Stimulated activated CD4-positive, alpha-beta T cell treated with anti-CD3 and anti-CD28 coated beads, TNF-alpha, amount 100 ng/mL, for 4 hours (primary cell): ENCODE data around the gene ZNF439.
"Not testable (repeated sequence)": the region's sequence is repeated elsewhere in the genome, so short reads cannot be mapped to it uniquely, and the experiment has no call there.

Experiments used
- DNase-seq, 3 experiments: peaks; one replicate each; pipeline ENCODE4 v3.0.0-alpha.2; 2020; ENCODE audit warnings: low read depth in 3 of 3

The ZNF439 gene

DNA sequence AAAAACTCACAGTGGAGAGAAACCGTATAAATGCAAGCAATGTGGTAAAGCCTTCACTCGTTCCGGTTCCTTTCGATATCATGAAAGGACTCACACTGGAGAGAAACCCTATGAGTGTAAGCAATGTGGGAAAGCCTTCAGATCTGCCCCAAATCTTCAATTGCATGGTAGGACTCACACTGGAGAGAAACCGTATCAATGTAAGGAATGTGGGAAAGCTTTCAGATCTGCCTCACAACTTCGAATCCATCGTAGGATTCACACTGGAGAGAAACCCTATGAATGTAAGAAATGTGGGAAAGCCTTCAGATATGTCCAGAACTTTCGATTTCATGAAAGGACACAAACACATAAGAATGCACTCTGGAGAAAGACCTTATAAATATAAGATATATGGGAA, 19.7 kb downstream of the ZNF439 start:
- no peak for DNase-seq

DNA sequence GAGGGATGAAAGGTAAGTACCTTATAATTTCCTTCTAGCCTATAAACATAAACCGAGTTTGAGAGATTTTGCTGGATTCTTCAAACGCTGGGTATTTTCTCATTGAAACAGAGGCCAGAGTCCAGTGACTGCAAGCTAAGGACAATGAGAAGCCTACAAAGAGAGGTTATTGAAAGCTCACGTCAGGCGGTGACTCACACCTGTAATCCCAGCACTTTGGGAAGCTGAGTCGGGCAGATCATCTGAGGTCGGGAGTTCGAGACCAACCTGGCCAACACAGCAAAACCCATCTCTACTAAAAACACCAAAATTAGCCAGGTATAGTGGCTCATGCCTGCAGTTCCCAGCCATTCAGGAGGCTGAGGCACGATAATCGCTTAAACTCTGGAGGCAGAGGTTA, 24.1 kb downstream of the ZNF439 start:
- DNase-seq, result no peak

DNA sequence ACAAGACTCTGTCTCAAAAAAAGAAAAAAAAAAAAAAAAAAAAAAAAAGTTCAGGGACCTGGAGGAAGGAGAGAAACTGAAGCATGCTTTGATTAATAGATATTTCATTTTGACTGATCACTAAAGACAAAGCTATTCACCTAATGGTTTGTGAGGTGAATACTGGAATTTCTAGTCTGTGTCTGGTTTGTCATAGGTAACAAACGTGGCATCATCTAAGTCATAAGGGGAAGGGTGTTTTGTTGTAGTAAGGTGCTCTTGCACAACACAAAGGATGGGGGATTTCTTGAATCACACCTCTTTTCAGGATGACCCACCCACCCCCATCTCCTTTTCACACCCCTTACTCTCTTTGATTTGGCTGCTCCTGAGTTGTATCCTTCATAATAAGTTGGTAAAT, 25.2 kb downstream of the ZNF439 start:
- DNase-seq, result no peak

DNA sequence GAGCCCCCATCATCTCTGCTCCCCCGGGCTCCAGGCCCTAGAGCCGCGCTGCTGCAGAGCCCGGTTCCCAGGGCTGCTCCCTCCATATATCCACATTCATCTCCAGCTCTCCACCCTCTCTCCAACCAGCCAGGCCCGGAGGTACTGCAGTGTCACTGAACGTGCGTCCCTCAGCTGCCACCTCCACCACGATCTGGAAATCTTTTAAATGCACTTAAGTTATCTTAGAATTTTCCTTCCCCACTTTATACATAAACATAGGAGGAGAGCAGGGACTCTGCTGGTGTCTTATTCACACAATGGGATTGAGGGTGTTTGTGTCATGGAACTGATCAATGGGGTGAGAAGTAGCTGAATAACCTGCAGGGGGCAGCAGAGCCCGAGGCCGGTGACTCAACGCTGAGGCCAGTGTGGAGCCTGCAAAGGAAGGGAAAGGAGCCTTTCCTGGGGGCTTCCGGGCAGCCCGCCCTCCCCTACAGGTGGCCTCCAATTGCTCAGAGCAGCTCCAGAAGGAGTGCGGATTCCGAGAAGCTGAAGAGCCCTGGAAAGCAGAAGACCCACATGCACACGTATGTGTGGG, 31.3 kb downstream of the ZNF439 start:
- DNase-seq, result not testable (repeated sequence)

DNA sequence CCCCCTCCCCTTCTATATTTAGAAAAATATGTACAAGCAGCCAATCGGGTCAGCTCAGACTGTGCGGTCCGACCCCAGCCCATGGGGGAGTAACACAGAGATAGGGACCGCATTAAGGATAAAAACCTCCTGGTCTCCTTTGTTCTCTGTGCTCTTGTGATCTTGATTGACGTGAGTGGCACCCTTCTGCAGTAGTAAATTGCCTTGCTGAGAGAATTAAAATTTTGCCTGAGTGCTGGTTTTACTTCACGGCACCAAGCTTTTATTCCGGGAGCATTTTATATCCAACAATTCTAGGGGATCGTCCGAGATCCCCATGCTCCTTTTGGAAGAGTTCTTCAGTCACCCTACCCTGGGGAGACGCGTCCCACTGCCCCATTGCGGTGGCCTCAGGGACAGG, 32.1 kb downstream of the ZNF439 start:
- DNase-seq, result no peak

DNA sequence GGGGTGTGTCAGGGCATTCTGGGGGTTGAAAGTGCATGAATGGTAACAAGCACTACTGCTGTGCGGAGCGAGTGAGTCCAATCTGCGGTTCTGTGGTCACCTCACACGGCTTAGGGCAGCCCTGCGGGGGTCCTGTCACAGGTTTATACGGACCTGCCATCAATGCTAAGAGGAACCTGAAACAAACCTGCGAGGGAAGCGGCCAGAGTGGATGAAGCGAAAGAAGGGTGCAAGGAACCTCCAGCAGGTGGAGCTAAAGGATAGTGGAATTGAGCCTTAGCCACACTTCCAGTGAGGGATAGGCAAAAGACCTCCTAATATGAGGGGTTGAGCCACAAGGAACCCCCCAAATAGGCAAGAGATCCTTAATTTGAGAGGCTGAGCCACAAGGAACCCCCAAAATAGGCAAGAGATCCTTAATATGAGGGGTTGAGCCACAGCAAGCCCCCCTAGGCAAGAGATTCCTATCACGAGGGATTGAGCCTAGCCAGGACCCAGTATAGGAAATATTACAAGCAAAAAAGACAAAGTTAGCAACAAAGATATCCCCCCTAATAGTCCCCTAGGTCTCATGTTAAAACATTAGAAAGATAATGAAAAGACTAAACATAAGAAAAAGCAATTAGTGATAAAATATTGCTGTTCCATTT, 32.8 kb downstream of the ZNF439 start:
- DNase-seq, result peak; percentile 24 to 39 (median 31)

DNA sequence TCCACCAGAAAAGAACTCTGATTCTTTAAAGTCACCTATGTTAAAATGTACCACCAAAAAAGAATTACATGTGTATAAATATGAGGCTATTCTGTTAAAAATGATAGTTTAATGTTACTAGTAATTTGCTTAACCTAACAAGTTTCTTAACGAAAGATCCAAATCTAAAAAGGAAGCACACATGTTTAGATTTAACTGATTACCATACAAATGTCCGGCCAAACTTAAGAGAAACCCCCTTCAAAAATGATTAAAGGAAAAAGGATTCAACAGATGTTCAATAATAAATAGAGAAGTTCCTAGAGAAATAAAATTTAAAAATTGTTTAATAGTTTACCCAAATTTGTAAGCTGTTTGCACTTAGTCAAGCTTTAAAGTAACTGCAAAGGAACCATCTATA, 34.1 kb downstream of the ZNF439 start:
- DNase-seq, result no peak

DNA sequence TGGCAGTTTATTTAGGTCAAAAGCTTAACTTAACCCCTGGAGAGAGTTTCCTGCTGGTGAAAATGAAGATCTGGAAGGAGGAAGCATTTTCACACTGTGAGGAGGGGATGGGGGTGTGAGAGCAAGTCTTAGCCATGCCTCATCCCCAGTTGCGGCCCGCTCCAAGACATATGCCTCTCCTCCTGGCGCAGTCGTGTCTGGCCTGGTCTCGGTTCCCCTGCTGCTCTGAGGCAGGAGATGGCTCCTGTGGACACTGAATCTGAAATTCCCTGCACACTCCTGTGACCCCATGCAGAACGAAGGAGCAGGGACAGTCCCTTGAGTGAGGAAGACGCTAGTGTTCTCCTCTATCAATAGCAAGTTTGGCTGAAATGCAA, 38.7 kb downstream of the ZNF439 start:
- DNase-seq, result no peak

DNA sequence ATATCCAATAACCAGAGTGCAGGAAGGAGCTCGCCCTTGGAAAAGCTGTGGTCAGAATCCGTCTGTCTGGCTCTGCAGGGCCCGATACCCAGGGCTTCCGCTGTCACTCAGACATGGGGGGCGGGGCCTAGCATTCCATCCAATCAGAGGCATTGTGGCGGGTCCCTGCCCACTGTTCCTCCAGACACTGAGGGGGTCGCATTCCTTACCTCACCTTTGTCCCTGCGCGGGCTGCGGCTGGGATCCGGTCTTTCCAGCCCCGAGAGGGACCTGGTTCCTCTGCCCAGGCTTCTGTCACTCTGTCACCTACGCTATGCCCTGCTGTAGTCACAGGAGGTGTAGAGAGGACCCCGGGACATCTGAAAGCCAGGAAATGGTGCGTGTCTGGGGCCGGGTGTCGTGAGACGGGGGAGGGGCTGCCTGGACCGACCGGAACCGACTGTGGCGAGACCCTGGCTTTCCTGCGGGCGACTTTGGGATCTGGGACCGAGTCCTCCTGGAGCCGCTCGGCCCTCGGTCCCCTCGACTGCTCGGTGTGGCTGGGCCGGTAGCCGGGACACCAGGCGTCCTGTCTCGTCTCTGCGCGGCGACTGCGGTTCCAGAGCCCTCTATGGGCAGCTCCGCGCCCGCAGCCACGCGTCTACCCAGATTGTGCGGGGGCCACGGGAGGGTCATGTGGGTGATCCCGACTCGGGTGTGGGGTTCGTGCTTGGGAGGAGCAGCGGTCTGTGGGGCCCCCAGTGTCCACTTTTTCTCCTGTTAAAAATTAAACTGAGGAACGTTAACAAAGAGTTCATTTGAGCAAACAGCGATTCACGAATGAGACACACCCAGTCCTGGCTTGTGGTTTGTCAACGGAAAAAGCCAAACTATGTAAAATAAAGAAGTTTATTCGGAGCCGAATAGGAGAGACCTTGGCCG, 39.3 kb downstream of the ZNF439 start, which contains the start of gene ZNF69:
TSS of gene ZNF69 (plus strand) at position 172 of the 921 bp plus-strand sequence. CDS start at position 314, 142 bp downstream.
- peak; percentile 17 to 40 (median 34) for DNase-seq

DNA sequence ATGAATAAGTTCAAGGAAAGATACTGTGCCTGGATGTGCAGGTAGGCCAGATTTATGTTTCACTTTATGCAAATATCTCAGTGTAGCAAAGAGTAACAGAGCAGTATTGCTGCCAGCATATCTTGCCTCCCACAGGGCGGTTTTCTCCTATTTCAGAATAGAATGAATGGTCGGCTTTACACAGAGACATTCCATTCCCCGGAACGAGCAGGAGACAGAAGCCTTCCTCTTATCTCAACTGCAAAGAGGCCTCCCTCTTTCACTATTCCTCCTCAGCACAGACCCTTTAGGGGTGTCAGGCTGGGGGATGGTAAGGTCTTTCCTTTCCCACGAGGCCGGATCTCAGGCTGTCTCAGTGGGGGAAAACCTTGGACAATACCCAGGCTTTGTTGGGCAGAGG, 41.4 kb downstream of the ZNF439 start:
- DNase-seq, result not testable (repeated sequence)

DNA sequence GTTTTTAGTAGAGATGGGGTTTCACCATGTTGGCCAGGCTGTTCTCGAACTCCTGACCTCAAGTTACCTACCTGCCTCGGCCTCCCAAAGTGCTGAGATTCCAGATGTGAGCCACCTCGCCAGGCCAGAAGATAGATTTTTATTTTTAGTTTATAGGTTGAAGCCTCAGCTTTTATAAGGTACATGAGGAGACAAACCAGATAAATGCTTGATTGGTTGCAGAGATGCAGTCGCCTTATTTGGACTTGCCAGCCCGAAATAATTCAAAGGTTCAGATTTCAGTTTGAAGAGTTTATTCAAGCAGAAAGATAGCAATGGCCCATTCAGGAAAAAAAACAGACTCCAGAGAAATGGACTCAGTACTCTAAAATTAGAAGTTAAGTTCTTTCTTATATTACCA, 42.1 kb downstream of the ZNF439 start:
- DNase-seq, result no peak

DNA sequence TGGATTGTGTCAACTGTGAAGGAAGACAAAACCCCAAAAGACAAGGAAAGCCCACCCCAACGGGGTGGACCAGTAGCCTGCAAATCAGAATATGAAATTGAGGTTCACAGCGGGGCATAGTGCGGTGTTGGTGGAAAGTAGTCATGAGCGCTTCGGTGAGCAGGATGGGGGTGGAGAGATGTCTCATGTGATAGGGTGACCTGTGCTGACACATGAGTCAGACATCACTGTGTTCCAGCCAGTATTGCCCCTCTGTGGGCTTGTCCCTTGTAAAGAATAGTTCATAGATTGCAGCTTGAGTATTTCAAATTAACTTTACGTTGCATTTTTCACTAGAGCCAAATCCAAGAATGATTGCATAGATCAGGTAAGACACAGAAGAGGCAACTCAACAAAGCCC, 46.3 kb downstream of the ZNF439 start:
- DNase-seq, result no peak

DNA sequence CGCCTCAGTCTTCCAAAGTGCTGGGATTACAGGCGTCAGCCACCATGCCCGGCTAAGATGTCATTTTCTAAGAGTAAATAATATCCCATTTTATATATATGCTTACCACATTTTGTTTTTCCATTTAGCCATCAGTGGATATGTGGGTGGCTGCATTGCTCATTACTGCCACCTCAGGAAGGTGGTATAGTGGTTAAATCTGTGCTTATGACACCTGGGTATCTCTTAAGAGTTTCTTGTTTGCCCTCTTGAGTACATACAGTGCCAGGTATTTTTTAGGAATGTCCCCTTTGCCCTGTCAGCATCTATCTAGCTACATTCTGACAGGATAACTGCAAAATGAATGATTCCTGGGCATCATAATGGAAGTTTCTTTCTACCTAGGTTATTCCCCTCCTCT, 53.7 kb downstream of the ZNF439 start:
- DNase-seq, result no peak

DNA sequence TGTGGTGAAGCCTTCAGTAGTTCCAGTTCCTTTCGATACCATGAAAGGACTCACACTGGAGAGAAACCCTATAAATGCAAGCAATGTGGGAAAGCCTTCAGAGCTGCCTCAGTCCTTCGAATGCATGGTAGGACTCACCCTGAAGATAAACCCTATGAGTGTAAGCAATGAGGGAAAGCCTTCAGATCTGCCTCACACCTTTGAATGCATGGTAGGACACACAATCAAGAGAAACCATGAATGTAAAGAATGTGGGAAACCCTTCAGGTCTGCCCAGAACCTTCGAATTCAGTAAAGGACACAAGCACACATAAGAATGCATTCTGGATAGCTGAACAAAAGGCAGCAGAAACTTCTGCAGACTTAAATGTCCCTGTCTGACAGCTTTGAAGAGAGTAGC, 57.4 kb downstream of the ZNF439 start:
- no peak for DNase-seq

DNA sequence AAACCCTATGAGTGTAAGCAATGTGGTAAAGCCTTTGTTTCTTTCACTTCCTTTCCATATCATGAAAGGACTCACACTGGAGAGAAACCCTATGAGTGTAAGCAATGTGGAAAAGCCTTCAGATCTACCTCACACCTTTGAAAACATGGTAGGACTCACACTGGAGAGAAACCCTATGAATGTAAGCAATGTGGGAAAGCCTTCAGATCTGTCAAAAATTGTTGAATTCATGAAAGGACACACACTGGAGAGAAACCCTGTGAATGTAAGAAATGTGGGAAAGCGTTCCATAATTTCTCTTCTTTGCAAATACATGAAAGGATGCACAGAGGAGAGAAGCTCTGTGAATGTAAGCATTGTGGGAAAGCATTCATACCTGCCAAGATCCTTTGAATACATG, 63.4 kb downstream of the ZNF439 start:
- DNase-seq, result not testable (repeated sequence)

DNA sequence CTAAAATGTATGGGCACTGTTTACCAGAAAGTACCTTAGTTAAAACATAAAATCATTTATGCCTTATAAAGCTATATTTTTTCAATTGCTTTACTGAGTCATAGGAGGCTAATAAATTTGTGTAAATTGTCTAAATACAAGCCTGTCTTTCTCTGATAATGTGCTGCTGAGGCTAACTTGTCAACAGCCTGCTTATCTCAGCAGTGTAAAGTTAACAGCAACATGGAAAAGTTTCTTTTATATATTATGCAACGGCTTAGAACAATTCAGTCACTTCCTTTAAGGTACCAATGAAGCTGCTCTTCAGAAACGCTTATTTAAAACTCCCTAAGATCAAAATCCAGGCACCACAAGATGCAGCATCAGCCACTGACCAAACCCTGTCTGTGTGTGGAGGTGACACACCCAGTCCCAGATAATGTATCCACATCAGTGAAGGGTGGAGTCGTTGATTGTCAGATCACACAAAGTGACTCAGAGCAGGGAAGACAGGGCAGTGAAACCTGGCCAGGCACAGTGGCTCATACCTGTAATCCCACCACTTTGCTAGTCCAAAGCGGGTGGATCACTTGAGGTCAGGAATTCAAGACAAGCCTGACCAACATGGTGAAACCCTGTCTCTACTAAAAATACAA, 66.0 kb downstream of the ZNF439 start:
- not testable (repeated sequence) for DNase-seq
